ENCODE measurements around the gene CTPS1. TPM values are rescaled to one million over a fixed set of nuclear protein-coding genes. Genes with fewer than 3 reads are reported as not detected.

Gene CTPS1
- total and polyA plus RNA-seq, 2 of the 13 experiments (the other 11 are each of a cell fraction or from before 2014, with no cell fraction given) = 9.6 to 42.8 TPM

GRCh38 chr1:40978886-40979240 lies 633 bp upstream of the CTPS1 start (continued):
- TF ChIP-seq ZNF276 (CRISPR knock-in tag; IDR thresholded peaks at IDR 0.05; ENCODE audit: low read depth) (no peak), MAF1 (CRISPR knock-in tag; IDR thresholded peaks at IDR 0.05; ENCODE audit: borderline replicate concordance) (no peak), ZNF460 (CRISPR knock-in tag; IDR thresholded peaks at IDR 0.05; ENCODE audit: borderline replicate concordance) (no peak), ZNF576 (CRISPR knock-in tag; IDR thresholded peaks at IDR 0.05) (no peak)

- 0% methylated on average over 13 of the region's 50 CpGs for WGBS (ENCODE audit: low lambda C conversion rate)
- intact Hi-C loops (cut with micrococcal nuclease; ENCODE audit: unreplicated experiment) (no loop called here), in situ Hi-C loops (cut with HindIII; ENCODE audit: extremely low pct_ligation_motif_present, low pct_unique_long_range_greater_than_20kb) (no loop called here)
- peaks cover 55% of the 10 kb centered on the region for H3K4me1 ChIP-seq (ENCODE audit: insufficient read depth, low read length)
- peaks cover 37% of the 10 kb centered on the region for H3K79me2 ChIP-seq (ENCODE audit: insufficient read depth, low read length)
- CTCF ChIA-PET (ENCODE audit: low intra/inter-chr PET ratio, low total read pairs) = no interaction called here
- POLR2A ChIA-PET = interaction anchor here (1.0 to 2.0 kb wide), 7 partner anchors 8 to 448 kb away, joined by 3 to 13 read pairs (median 4); partner anchors contain the start of genes CITED4 and ZNF684
- H4K20me1 ChIP-seq (ENCODE audit: insufficient read depth, low read length) = no peaks in the 10 kb centered on the region
- no peak for DNase-seq (ENCODE audit: low spot score)
- peak; percentile 6; the same call in 2 of the 3 replicates for ATAC-seq
- H3K9me3 ChIP-seq (ENCODE audit: low read length) = no peaks in the 10 kb centered on the region
- peaks cover 3 to 21% of the 10 kb centered on the region in 2 experiments for H3K36me3 ChIP-seq (replicated peaks in 1 of 2; ENCODE audit: control insufficient read depth in 1 of 2, insufficient read depth in 2 of 2, low read length in 2 of 2)
- no peak for FAIRE-seq
- no TSS peak for BruUV-seq (replicated peaks)
- H2AFZ ChIP-seq (ENCODE audit: low read length) = no peak overlapping the region
- H3K27ac ChIP-seq (ENCODE audit: extremely low read length, insufficient read depth, low read length) = peak overlapping the region; percentile 98
- H3K27me3 ChIP-seq (ENCODE audit: control insufficient read depth in 1 of 2, insufficient read depth in 2 of 2, low read length in 2 of 2) = no peaks in the 10 kb centered on the region
- H3K4me3 ChIP-seq (replicated peaks in 1 of 3; ENCODE audit: insufficient read depth in 1 of 3, low read depth in 2 of 3, low read length in 3 of 3) = peak overlapping the region; percentile 51 to 73 (median 69)
- peak overlapping the region; percentile 91 for H3K4me2 ChIP-seq (ENCODE audit: low read depth, low read length)
- peak overlapping the region; percentile 83 for H3K9ac ChIP-seq (ENCODE audit: insufficient read depth, low read depth, low read length)
- TF ChIP-seq DR1 (CRISPR knock-in tag; IDR thresholded peaks at IDR 0.05) (no peak), ZNF232 (CRISPR knock-in tag; IDR thresholded peaks at IDR 0.05; ENCODE audit: borderline replicate concordance) (no peak), ERF (CRISPR knock-in tag; IDR thresholded peaks at IDR 0.05) (no peak), ZNF672 (CRISPR knock-in tag; IDR thresholded peaks at IDR 0.05) (no peak), ZNF34 (CRISPR knock-in tag; IDR thresholded peaks at IDR 0.05; ENCODE audit: borderline replicate concordance) (no peak), HNRNPLL (IDR thresholded peaks at IDR 0.05; ENCODE audit: low read depth, low read length, poor library complexity, severe bottlenecking) (no peak), ZNF24 (IDR thresholded peaks at IDR 0.05) (no peak), ZBTB1 (CRISPR knock-in tag; IDR thresholded peaks at IDR 0.05; ENCODE audit: borderline replicate concordance) (no peak), ZNF646 (CRISPR knock-in tag; IDR thresholded peaks at IDR 0.05) (no peak), ZNF761 (CRISPR knock-in tag; conservative IDR thresholded peaks at IDR 0.05) (no peak)
These were observed 564 bp downstream of the CTPS1 start for GRCh38 chr1:40980068-40980452.
